DND-41 (cell line): Measurements from ENCODE around the gene CYB561.

Experiments used
- ATAC-seq: fragments of 200-7000 bp; cut with Tn5 transposase; 3 replicates; pipeline ENCODE4 v1.9.1; 2021; ENCODE audit warnings: low read depth; ENCODE audit not compliant: insufficient read depth
- DNase-seq: peaks from one replicate; pipeline ENCODE4 v3.0.0-alpha.2; 2020
- H2AFZ ChIP-seq: 2 replicates; pipeline ENCODE4 v1.6.0; 2012; ENCODE audit warnings: low read depth, low read length
- H3K27ac ChIP-seq: 2 replicates; pipeline ENCODE4 v1.5.1; 2012; ENCODE audit warnings: low read length, inconsistent platforms
- H3K27me3 ChIP-seq: fragments of 200-600 bp; sonication (generic); 2 replicates; pipeline ENCODE4 v1.6.0; 2012; ENCODE audit warnings: low read length, mild to moderate bottlenecking, inconsistent platforms; ENCODE audit not compliant: insufficient read depth, poor library complexity
- H3K36me3 ChIP-seq: 2 replicates; pipeline ENCODE4 v1.5.1; 2012; ENCODE audit warnings: low read length, inconsistent platforms; ENCODE audit not compliant: insufficient read depth
- H3K4me1 ChIP-seq: 2 replicates; pipeline ENCODE4 v1.5.1; 2012; ENCODE audit warnings: mild to moderate bottlenecking, low read length; ENCODE audit not compliant: insufficient read depth
- H3K4me2 ChIP-seq: 2 replicates; pipeline ENCODE4 v1.6.0; 2012; ENCODE audit warnings: mild to moderate bottlenecking, moderate library complexity, low read length, inconsistent platforms; ENCODE audit not compliant: insufficient read depth
- H3K4me3 ChIP-seq, 2 experiments: fragments of 200-600 bp in 1 of 2; shearing (Covaris generic) in 1 of 2; 2 replicates each; pipeline ENCODE4 v1.5.1; 2012 to 2016; ENCODE audit warnings: inconsistent platforms in 2 of 2, low read length in 2 of 2, mild to moderate bottlenecking in 2 of 2, low read depth in 1 of 2, moderate library complexity in 1 of 2
- H3K79me2 ChIP-seq: 2 replicates; pipeline ENCODE4 v1.6.0; 2012; ENCODE audit warnings: low read length, inconsistent platforms; ENCODE audit not compliant: insufficient read depth
- H3K9ac ChIP-seq: 2 replicates; pipeline ENCODE4 v1.6.0; 2012; ENCODE audit warnings: low read depth, mild to moderate bottlenecking, inconsistent platforms, low read length, moderate library complexity
- H3K9me3 ChIP-seq: 2 replicates; pipeline ENCODE4 v1.5.1; 2012; ENCODE audit warnings: low read length, moderate library complexity, mild to moderate bottlenecking, inconsistent platforms; ENCODE audit not compliant: insufficient read depth, severe bottlenecking
- H4K20me1 ChIP-seq: 2 replicates; pipeline ENCODE4 v1.6.0; 2012; ENCODE audit warnings: low read length; ENCODE audit not compliant: insufficient read depth
- EZH2 ChIP-seq: IDR thresholded peaks from 3 replicates; pipeline ENCODE4 v1.6.1; 2012; ENCODE audit warnings: borderline replicate concordance, low read depth, mild to moderate bottlenecking, moderate library complexity, low read length, inconsistent platforms; ENCODE audit not compliant: severe bottlenecking
- TF ChIP-seq, protein P1 (sequence below): IDR thresholded peaks from 2 replicates; pipeline ENCODE4 v1.5.1; 2012; ENCODE audit warnings: borderline replicate concordance, low read length, moderate library complexity, mild to moderate bottlenecking; ENCODE audit not compliant: poor library complexity, severe bottlenecking; ENCODE audit errors: extremely low read depth

CYB561 gene

DNA sequence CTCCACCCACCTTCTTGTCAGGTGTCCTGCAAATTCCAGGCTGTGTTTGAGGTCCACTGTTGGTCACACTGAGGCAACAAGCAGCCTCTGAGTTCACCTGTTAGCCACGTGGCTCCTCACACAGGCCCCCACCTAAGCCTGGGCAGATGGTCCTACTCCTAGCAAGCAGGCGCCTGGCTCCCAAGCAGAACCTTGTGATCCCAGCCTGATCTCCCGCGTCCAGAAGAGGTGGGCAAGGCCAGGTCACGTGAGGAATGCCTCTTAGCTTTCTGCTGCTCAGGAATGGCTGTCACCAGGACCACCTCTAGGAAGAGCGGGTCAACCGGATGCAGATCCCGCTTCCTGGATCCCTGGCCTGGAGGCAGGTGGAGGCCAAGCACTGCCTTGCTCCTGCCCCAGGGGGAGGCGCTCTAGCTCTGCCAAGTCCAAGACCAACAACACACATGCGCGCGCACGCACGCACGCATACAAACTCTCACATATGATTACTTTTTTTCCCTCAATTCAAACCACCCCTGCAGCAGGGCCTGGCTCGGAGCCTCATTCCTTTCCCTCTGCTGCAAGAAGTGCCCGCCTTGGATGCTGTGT is 9.5 kb downstream of the CYB561 start:
- H2AFZ ChIP-seq = no peak overlapping the region
- no peaks in the 10 kb centered on the region for H3K79me2 ChIP-seq
- TF ChIP-seq, protein P1, sequence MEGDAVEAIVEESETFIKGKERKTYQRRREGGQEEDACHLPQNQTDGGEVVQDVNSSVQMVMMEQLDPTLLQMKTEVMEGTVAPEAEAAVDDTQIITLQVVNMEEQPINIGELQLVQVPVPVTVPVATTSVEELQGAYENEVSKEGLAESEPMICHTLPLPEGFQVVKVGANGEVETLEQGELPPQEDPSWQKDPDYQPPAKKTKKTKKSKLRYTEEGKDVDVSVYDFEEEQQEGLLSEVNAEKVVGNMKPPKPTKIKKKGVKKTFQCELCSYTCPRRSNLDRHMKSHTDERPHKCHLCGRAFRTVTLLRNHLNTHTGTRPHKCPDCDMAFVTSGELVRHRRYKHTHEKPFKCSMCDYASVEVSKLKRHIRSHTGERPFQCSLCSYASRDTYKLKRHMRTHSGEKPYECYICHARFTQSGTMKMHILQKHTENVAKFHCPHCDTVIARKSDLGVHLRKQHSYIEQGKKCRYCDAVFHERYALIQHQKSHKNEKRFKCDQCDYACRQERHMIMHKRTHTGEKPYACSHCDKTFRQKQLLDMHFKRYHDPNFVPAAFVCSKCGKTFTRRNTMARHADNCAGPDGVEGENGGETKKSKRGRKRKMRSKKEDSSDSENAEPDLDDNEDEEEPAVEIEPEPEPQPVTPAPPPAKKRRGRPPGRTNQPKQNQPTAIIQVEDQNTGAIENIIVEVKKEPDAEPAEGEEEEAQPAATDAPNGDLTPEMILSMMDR = peak; percentile 35
- TF ChIP-seq EZH2 = no peak
- H3K9ac ChIP-seq = no peak overlapping the region
- no peak for ATAC-seq
- no peaks in the 10 kb centered on the region for H3K9me3 ChIP-seq
- H3K36me3 ChIP-seq = no peaks in the 10 kb centered on the region
- H3K4me3 ChIP-seq = no peak overlapping the region
- no peaks in the 10 kb centered on the region for H4K20me1 ChIP-seq
- H3K27ac ChIP-seq = no peak overlapping the region
- H3K4me1 ChIP-seq = peaks cover 46% of the 10 kb centered on the region
- H3K4me2 ChIP-seq = no peak overlapping the region
- no peak for DNase-seq
- no peaks in the 10 kb centered on the region for H3K27me3 ChIP-seq

DNA sequence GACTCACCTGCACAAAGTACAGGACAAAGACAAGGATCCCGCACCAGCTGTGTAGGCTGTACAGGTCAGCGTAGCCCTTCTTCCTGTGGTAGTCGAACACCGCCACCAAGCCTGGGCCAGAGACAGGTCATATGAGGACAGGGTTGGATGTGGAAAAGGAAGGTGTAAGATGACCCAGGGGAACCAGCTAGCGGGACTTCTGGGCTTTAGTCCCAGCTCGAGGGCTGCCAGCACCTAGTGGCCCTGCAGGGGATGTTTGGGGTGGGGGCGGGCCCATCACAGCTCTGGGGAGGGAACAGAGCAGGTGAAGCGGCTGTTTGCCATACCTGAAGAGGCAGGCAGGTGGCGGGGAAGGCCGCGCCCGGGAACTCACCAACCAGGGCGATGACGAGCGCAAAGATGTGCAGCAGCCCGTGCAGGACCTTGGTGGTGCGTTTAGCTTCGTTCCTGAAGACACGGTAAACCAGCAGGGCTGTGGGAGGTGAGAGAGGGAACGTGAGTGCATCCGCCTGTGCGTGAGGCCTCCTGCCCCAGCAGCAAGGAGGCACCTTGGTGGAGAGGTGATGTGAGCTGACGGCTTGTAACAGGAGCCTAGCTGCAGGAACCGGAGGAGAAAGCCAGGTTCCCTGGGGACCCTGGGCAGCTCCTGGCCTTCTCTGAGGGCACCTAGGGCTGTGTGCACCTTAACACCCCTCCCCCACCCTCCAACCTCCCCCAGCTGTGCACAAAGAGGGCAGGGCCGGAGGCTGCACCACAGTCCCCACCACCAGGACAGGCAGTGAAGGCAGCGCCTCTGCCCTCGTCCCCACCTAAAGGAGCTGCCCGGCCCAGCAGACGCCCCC is 10.2 kb downstream of the CYB561 start:
- Histone ChIP-seq H3K4me2 (no peak overlapping the region), H2AFZ (no peak overlapping the region), H3K9ac (no peak overlapping the region), H4K20me1 (no peaks in the 10 kb centered on the region), H3K9me3 (no peaks in the 10 kb centered on the region), H3K79me2 (no peaks in the 10 kb centered on the region), H3K36me3 (no peaks in the 10 kb centered on the region), H3K27ac (peak overlapping the region; percentile 45; the same call in 1 of the 2 replicates), H3K4me1 (peaks cover 46% of the 10 kb centered on the region), H3K27me3 (no peaks in the 10 kb centered on the region), H3K4me3 (no peak overlapping the region)
- DNase-seq (no peak), ATAC-seq (no peak)
- TF ChIP-seq EZH2 = no peak
- TF ChIP-seq, protein P1 = no peak

- Histone ChIP-seq H3K9ac (no peak overlapping the region), H2AFZ (no peak overlapping the region), H3K79me2 (no peaks in the 10 kb centered on the region), H4K20me1 (no peaks in the 10 kb centered on the region), H3K36me3 (no peaks in the 10 kb centered on the region), H3K4me2 (peak overlapping the region; percentile 36; the same call in 1 of the 2 replicates), H3K27ac (peak overlapping the region; percentile 45; the same call in 1 of the 2 replicates), H3K9me3 (no peaks in the 10 kb centered on the region), H3K27me3 (no peaks in the 10 kb centered on the region), H3K4me1 (peaks cover 46% of the 10 kb centered on the region), H3K4me3 (no peak overlapping the region)
- no peak for TF ChIP-seq EZH2
- TF ChIP-seq, protein P1 = peak; percentile 68
- ATAC-seq (peak; percentile 60), DNase-seq (peak; percentile 81)
Observed at GRCh38 chr17:63434951-63435571, 11.0 kb downstream of the CYB561 start.
